Astrocyte (in vitro differentiated cells and primary cell): Measurements from ENCODE around the gene ATG9B. TPM values are rescaled to one million over a fixed set of nuclear protein-coding genes. Genes with fewer than 3 reads are reported as not detected.

Source experiments
- DNase-seq: peaks from one replicate; pipeline ENCODE4 v3.0.0-alpha.2; 2010; ENCODE audit warnings: low read depth
- FAIRE-seq: peaks from 2 replicates; lab custom pipeline; 2011; peaks lifted over from hg19 to GRCh38; lab: Jason Lieb, UNC
- H2AFZ ChIP-seq: 2 replicates; pipeline ENCODE4 v1.6.0; 2012; ENCODE audit warnings: low read depth, low read length, inconsistent platforms
- H3K27ac ChIP-seq: 2 replicates; pipeline ENCODE4 v1.5.1; 2011; ENCODE audit warnings: low read depth, low read length, inconsistent platforms
- H3K27me3 ChIP-seq: 2 replicates; pipeline ENCODE4 v1.6.0; 2011; ENCODE audit warnings: low read length, inconsistent platforms; ENCODE audit not compliant: insufficient read depth
- H3K36me3 ChIP-seq: 2 replicates; pipeline ENCODE4 v1.5.1; 2011; ENCODE audit warnings: low read length, inconsistent platforms; ENCODE audit not compliant: insufficient read depth
- H3K4me1 ChIP-seq: 2 replicates; pipeline ENCODE4 v1.5.1; 2011; ENCODE audit warnings: low read length, inconsistent platforms; ENCODE audit not compliant: insufficient read depth
- H3K4me2 ChIP-seq: 2 replicates; pipeline ENCODE4 v1.6.0; 2012; ENCODE audit warnings: low read length, inconsistent platforms
- H3K4me3 ChIP-seq: 2 replicates; pipeline ENCODE4 v1.5.1; 2011; ENCODE audit warnings: low read depth, mild to moderate bottlenecking, low read length, inconsistent platforms; ENCODE audit not compliant: insufficient read depth
- H3K79me2 ChIP-seq: 2 replicates; pipeline ENCODE4 v1.6.0; 2012; ENCODE audit warnings: mild to moderate bottlenecking, low read length, inconsistent platforms; ENCODE audit not compliant: insufficient read depth
- H3K9ac ChIP-seq: 2 replicates; pipeline ENCODE4 v1.6.0; 2012; ENCODE audit warnings: mild to moderate bottlenecking, low read length, inconsistent platforms
- H3K9me3 ChIP-seq: 2 replicates; pipeline ENCODE4 v1.5.1; 2012; ENCODE audit warnings: low read depth, mild to moderate bottlenecking, low read length, inconsistent platforms; ENCODE audit not compliant: insufficient read depth
- H4K20me1 ChIP-seq: 2 replicates; pipeline ENCODE4 v1.6.0; 2012; ENCODE audit warnings: low read length, inconsistent platforms; ENCODE audit not compliant: insufficient read depth
- H3K27ac Mint-ChIP-seq: one replicate; pipeline ENCODE4 v1.8.0; 2021; ENCODE audit warnings: mild to moderate bottlenecking, mixed read lengths; ENCODE audit not compliant: unreplicated experiment
- H3K27me3 Mint-ChIP-seq: one replicate; pipeline ENCODE4 v1.8.0; 2021; ENCODE audit warnings: low read depth, mixed read lengths; ENCODE audit not compliant: unreplicated experiment
- H3K36me3 Mint-ChIP-seq: one replicate; pipeline ENCODE4 v1.8.0; 2021; ENCODE audit warnings: low read depth, mixed read lengths; ENCODE audit not compliant: unreplicated experiment
- H3K4me1 Mint-ChIP-seq: one replicate; pipeline ENCODE4 v1.8.0; 2021; ENCODE audit warnings: low read depth, mixed read lengths; ENCODE audit not compliant: unreplicated experiment
- H3K4me3 Mint-ChIP-seq: one replicate; pipeline ENCODE4 v1.8.0; 2021; ENCODE audit warnings: mild to moderate bottlenecking, moderate library complexity, mixed read lengths; ENCODE audit not compliant: unreplicated experiment
- H3K9me3 Mint-ChIP-seq: one replicate; pipeline ENCODE4 v1.8.0; 2021; ENCODE audit warnings: mild to moderate bottlenecking, mixed read lengths; ENCODE audit not compliant: unreplicated experiment
- EZH2 ChIP-seq: IDR thresholded peaks from 2 replicates; pipeline ENCODE4 v1.6.1; 2012; ENCODE audit warnings: mild to moderate bottlenecking, low read length, inconsistent platforms; ENCODE audit not compliant: insufficient read depth
- total RNA-seq: library from RNA; stranded (reverse); gene quantifications from 2 replicates; pipeline ENCODE4 v1.2.1, GENCODE V29; 2021
- TF ChIP-seq, protein P1 (sequence below): IDR thresholded peaks from 2 replicates; pipeline ENCODE4 v1.5.1; 2011; ENCODE audit warnings: low read depth, mild to moderate bottlenecking, inconsistent platforms, low read length, moderate library complexity; ENCODE audit not compliant: insufficient read depth

The ATG9B gene
- total RNA-seq, 1 donor from 2014 or later, result 2.2 TPM

DNA sequence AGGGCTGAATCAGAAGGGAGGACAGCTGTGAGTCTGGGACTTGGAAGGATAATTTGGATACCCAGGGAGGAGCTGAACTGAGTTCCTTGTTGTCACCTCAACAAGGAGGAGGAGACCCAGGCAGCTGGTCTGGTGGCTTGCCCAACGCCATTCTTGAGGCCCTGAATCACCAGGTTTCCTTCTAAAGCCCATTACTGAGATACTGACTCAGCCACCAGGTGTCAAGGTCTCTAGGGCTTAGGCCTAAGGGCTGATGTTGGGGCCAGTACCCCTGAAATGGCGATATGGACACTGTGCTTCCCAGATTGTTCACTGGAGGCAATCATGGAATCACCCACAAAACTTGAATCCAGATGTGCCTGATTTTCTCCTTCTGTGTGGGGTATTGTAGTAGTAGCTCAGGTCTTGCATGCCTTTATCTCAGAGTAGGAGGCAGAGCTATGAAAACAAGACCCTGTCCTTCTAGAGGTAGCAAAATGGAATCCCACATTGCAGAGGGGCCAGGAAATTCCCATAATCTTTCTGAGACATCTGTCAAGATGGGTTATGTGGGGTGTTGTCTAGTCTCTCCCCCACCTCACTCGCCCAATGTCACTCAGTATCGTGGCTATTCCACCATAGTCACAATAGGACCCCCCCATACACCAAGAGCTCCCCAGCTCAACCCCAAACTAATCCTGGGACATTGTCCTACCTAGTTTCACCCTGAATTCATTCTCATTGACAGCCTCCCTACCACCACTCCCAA is 1.8 kb upstream of the ATG9B start:
- Histone ChIP-seq H3K27ac (no peak overlapping the region), H3K4me1 (peaks cover 6% of the 10 kb centered on the region), H4K20me1 (no peaks in the 10 kb centered on the region), H3K36me3 (no peaks in the 10 kb centered on the region), H3K4me2 (no peak overlapping the region), H3K4me3 (no peak overlapping the region), H2AFZ (no peak overlapping the region), H3K79me2 (peaks cover 17% of the 10 kb centered on the region), H3K27me3 (peaks cover 4% of the 10 kb centered on the region), H3K9ac (no peak overlapping the region), H3K9me3 (no peaks in the 10 kb centered on the region)
- H3K4me3 Mint-ChIP-seq, result peak overlapping the region; percentile 54
- H3K27ac Mint-ChIP-seq, result peak overlapping the region; percentile 95
- TF ChIP-seq EZH2, result no peak
- TF ChIP-seq, protein P1, sequence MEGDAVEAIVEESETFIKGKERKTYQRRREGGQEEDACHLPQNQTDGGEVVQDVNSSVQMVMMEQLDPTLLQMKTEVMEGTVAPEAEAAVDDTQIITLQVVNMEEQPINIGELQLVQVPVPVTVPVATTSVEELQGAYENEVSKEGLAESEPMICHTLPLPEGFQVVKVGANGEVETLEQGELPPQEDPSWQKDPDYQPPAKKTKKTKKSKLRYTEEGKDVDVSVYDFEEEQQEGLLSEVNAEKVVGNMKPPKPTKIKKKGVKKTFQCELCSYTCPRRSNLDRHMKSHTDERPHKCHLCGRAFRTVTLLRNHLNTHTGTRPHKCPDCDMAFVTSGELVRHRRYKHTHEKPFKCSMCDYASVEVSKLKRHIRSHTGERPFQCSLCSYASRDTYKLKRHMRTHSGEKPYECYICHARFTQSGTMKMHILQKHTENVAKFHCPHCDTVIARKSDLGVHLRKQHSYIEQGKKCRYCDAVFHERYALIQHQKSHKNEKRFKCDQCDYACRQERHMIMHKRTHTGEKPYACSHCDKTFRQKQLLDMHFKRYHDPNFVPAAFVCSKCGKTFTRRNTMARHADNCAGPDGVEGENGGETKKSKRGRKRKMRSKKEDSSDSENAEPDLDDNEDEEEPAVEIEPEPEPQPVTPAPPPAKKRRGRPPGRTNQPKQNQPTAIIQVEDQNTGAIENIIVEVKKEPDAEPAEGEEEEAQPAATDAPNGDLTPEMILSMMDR, result no peak
- DNase-seq, result peak; percentile 26
- FAIRE-seq, result no peak
- no peaks in the 10 kb centered on the region for H3K36me3 Mint-ChIP-seq
- peaks cover 6% of the 10 kb centered on the region for H3K27me3 Mint-ChIP-seq
- H3K4me1 Mint-ChIP-seq, result peaks cover 20% of the 10 kb centered on the region
- no peaks in the 10 kb centered on the region for H3K9me3 Mint-ChIP-seq

- no peaks in the 10 kb centered on the region for H3K9me3 ChIP-seq
- Mint-ChIP-seq H3K36me3 (no peaks in the 10 kb centered on the region), H3K9me3 (no peaks in the 10 kb centered on the region), H3K27me3 (peaks cover 20% of the 10 kb centered on the region), H3K4me3 (no peak overlapping the region), H3K27ac (no peak overlapping the region), H3K4me1 (peaks cover 20% of the 10 kb centered on the region)
- DNase-seq (no peak), FAIRE-seq (no peak)
- H3K4me1 ChIP-seq, result peaks cover 9% of the 10 kb centered on the region
- H3K27ac ChIP-seq, result no peak overlapping the region
- H3K79me2 ChIP-seq, result no peaks in the 10 kb centered on the region
- H3K9ac ChIP-seq, result no peak overlapping the region
- peaks cover 24% of the 10 kb centered on the region for H3K27me3 ChIP-seq
- H4K20me1 ChIP-seq, result no peaks in the 10 kb centered on the region
- no peak overlapping the region for H2AFZ ChIP-seq
- H3K36me3 ChIP-seq, result no peaks in the 10 kb centered on the region
- H3K4me2 ChIP-seq, result no peak overlapping the region
- TF ChIP-seq, protein P1, result no peak
- TF ChIP-seq EZH2, result no peak
- H3K4me3 ChIP-seq, result no peak overlapping the region
These were observed 1.1 kb downstream of the ATG9B start for GRCh38 chr7:151023232-151023631.

- peaks cover 29% of the 10 kb centered on the region for H3K27me3 ChIP-seq
These were observed 4.1 kb downstream of the ATG9B start for GRCh38 chr7:151020231-151020630.

More at GRCh38 chr7:151020231-151020630, 4.1 kb downstream of the ATG9B start:
- Mint-ChIP-seq H3K36me3 (peaks cover 3% of the 10 kb centered on the region), H3K27ac (no peak overlapping the region), H3K27me3 (peaks cover 42% of the 10 kb centered on the region), H3K4me1 (peaks cover 2% of the 10 kb centered on the region), H3K9me3 (peaks cover 2% of the 10 kb centered on the region), H3K4me3 (no peak overlapping the region)
- Histone ChIP-seq H3K27ac (no peak overlapping the region), H4K20me1 (no peaks in the 10 kb centered on the region), H3K4me3 (no peak overlapping the region), H3K79me2 (no peaks in the 10 kb centered on the region), H3K36me3 (no peaks in the 10 kb centered on the region), H3K4me1 (peaks cover 13% of the 10 kb centered on the region), H2AFZ (no peak overlapping the region), H3K9me3 (no peaks in the 10 kb centered on the region), H3K9ac (no peak overlapping the region), H3K4me2 (no peak overlapping the region)
- no peak for TF ChIP-seq EZH2
- TF ChIP-seq, protein P1, result no peak
- no peak for DNase-seq
- FAIRE-seq, result no peak
